ENCODE measurements around the gene GRIK4. TPM values are rescaled to one million over a fixed set of nuclear protein-coding genes. Genes with fewer than 3 reads are reported as not detected.

Gene GRIK4
- total and polyA plus RNA-seq, 2 of the 4 experiments (the other 2 are of a cell fraction): 0.18 to 0.38 TPM

- Histone ChIP-seq H3K4me2 (ENCODE audit: low read depth, low read length) (no peak overlapping the region), H4K91ac (ENCODE audit: insufficient read depth, low read depth, low read length) (no peak overlapping the region), H3K4me3 (ENCODE audit: insufficient read depth, low read depth, low read length) (no peak overlapping the region), H2BK15ac (ENCODE audit: low read depth, low read length) (no peak overlapping the region), H3K9me3 (ENCODE audit: control insufficient read depth, insufficient read depth, low read length) (no peaks in the 10 kb centered on the region), H2BK5ac (ENCODE audit: low read depth, low read length, poor library complexity, severe bottlenecking) (no peak overlapping the region), H3K23ac (ENCODE audit: low read depth, low read length) (no peak overlapping the region), H3K27ac (ENCODE audit: insufficient read depth, low read length) (no peak overlapping the region), H3K4ac (ENCODE audit: low read depth, low read length) (no peak overlapping the region), H3K9ac (ENCODE audit: low read depth, low read length) (no peak overlapping the region), H4K5ac (ENCODE audit: low read depth, low read length) (no peak overlapping the region), H3K18ac (ENCODE audit: low read depth, low read length) (no peak overlapping the region), H3K9me1 (ENCODE audit: insufficient read depth, low read length) (no peaks in the 10 kb centered on the region), H3K14ac (replicated peaks; ENCODE audit: low read depth, low read length) (no peak overlapping the region), H3K56ac (ENCODE audit: extremely low read depth, insufficient read depth, low read length) (no peak overlapping the region), H3K79me1 (ENCODE audit: low read depth in 1 of 2, low read length in 2 of 2) (no peaks in the 10 kb centered on the region), H4K20me1 (ENCODE audit: insufficient read depth, low read length) (no peaks in the 10 kb centered on the region; the same call in 1 of the 2 replicates), H2BK120ac (ENCODE audit: low read depth, low read length) (no peak overlapping the region), H2AK9ac (replicated peaks; ENCODE audit: low read depth, low read length, poor library complexity) (no peak overlapping the region), H2AFZ (replicated peaks; ENCODE audit: low read length, poor library complexity) (no peak overlapping the region), H3K4me1 (ENCODE audit: control insufficient read depth, insufficient read depth, low read length) (no peaks in the 10 kb centered on the region), H2AK5ac (ENCODE audit: low read depth, low read length) (no peak overlapping the region), H4K8ac (ENCODE audit: low read depth in 2 of 2, low read length in 2 of 2) (no peak overlapping the region), H3K27me3 (ENCODE audit: control insufficient read depth, insufficient read depth, low read length) (peaks cover 16% of the 10 kb centered on the region), H2BK20ac (ENCODE audit: low read depth, low read length) (no peak overlapping the region), H3K36me3 (ENCODE audit: control insufficient read depth, insufficient read depth, low read length) (no peaks in the 10 kb centered on the region)
- ChIA-PET CTCF (no interaction called here), POLR2A (ENCODE audit: unreplicated experiment) (no interaction called here)
- WGBS, 2 experiments (ENCODE audit: extremely low coverage in 2 of 2, insufficient read length in 1 of 2): no CpG with 5 or more reads among the region's 3 CpGs
- dilution Hi-C loops (cut with HindIII; ENCODE audit: low sequenced_read_pairs, unreplicated experiment) (no loop called here), intact Hi-C loops (cut with micrococcal nuclease) (no loop called here), in situ Hi-C loops (cut with MboI; ENCODE audit: low sequenced_read_pairs) (no loop called here)
- BruUV-seq (replicated peaks): no TSS peak
- ATAC-seq (ENCODE audit: low read depth): no peak
- TF ChIP-seq RAD21 (IDR thresholded peaks at IDR 0.05; ENCODE audit: low read length): no peak
- no peak for TF ChIP-seq RFX5 (IDR thresholded peaks at IDR 0.05; ENCODE audit: low read depth, low read length)
- no peak for TF ChIP-seq ELK1 (IDR thresholded peaks at IDR 0.05; ENCODE audit: borderline replicate concordance, low read depth, low read length)
- TF ChIP-seq SMC3 (IDR thresholded peaks at IDR 0.05; ENCODE audit: low read depth, low read length): no peak
- TF ChIP-seq MXI1 (IDR thresholded peaks at IDR 0.05; ENCODE audit: borderline replicate concordance, low read depth, low read length): no peak
- TF ChIP-seq FOS (IDR thresholded peaks at IDR 0.05; ENCODE audit: low read depth, low read length): no peak
- no peak for TF ChIP-seq RCOR1 (IDR thresholded peaks at IDR 0.05; ENCODE audit: insufficient replicate concordance, low read length)
- no peak for TF ChIP-seq USF2 (IDR thresholded peaks at IDR 0.05; ENCODE audit: low read depth, low read length)
- no peak for TF ChIP-seq POLR2A (IDR thresholded peaks at IDR 0.05; ENCODE audit: low read depth, low read length)
- TF ChIP-seq MAZ (IDR thresholded peaks at IDR 0.05; ENCODE audit: borderline replicate concordance, low read depth, low read length): no peak
- TF ChIP-seq CEBPB (IDR thresholded peaks at IDR 0.05; ENCODE audit: low read depth, low read length): no peak
- no peak for TF ChIP-seq MAFK (IDR thresholded peaks at IDR 0.05; ENCODE audit: low read depth, low read length)
- TF ChIP-seq CTCF (conservative IDR thresholded peaks at IDR 0.05; ENCODE audit: low read depth, low read length): no peak
- TF ChIP-seq NFE2L2 (IDR thresholded peaks at IDR 0.05; ENCODE audit: low read depth, low read length): no peak
- no peak for TF ChIP-seq CHD1 (IDR thresholded peaks at IDR 0.05; ENCODE audit: low read depth, low read length)
- no peak for DNase-seq
Measured at GRCh38 chr11:120658071-120658423, 146.5 kb downstream of the GRIK4 start.
